Transverse colon (tissue), 4 donors: ENCODE results near the gene CNTN1.

Experiments
- POLR2A ChIP-seq: fragments of 450-650 bp; IDR thresholded peaks from one replicate; pipeline ENCODE4 v1.6.1; 2016; ENCODE audit warnings: antibody characterized with exemption, mild to moderate bottlenecking, moderate library complexity
- POLR2AphosphoS5 ChIP-seq, 3 donors: sonication (generic); formaldehyde crosslinking; IDR thresholded peaks; one replicate each; pipeline ENCODE4 v1.6.1; 2016; ENCODE audit warnings: antibody characterized with exemption in 3 of 3
- TF ChIP-seq, protein P1 (sequence below), 5 experiments: fragments of 200-600 bp in 3 of 5; fragments of 450-650 bp in 2 of 5; sonication (generic) in 3 of 5; IDR thresholded peaks; 1 replicate in 2 of 5; 2 replicates in 3 of 5; pipeline ENCODE4 v1.5.1; 2016 to 2017; ENCODE audit warnings: antibody characterized with exemption in 5 of 5, inconsistent platforms in 3 of 5, mild to moderate bottlenecking in 2 of 5, moderate library complexity in 1 of 5

DNA sequence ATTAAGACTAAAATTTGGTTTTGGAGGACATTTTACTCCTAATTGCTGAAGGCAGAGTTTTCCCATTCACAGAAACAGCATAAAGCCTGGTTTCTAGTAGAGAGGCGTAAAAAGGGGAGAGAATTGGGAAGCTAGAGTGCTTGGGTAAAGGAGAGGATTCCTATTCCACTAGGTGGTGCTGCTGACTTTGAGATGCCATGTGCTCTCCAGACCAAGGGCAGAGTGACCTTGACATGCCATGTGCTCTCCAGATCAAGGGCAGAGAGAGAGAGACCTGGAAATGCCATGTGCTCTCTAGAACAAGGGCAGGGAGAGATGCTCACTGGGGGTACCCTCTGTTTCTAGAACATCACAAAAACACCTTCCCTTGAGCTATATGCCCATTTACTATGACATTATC, 319.7 kb downstream of the CNTN1 start:
- TF ChIP-seq POLR2AphosphoS5 (IDR thresholded peaks at IDR 0.05) (no peak), POLR2A (no peak)
- TF ChIP-seq, protein P1, sequence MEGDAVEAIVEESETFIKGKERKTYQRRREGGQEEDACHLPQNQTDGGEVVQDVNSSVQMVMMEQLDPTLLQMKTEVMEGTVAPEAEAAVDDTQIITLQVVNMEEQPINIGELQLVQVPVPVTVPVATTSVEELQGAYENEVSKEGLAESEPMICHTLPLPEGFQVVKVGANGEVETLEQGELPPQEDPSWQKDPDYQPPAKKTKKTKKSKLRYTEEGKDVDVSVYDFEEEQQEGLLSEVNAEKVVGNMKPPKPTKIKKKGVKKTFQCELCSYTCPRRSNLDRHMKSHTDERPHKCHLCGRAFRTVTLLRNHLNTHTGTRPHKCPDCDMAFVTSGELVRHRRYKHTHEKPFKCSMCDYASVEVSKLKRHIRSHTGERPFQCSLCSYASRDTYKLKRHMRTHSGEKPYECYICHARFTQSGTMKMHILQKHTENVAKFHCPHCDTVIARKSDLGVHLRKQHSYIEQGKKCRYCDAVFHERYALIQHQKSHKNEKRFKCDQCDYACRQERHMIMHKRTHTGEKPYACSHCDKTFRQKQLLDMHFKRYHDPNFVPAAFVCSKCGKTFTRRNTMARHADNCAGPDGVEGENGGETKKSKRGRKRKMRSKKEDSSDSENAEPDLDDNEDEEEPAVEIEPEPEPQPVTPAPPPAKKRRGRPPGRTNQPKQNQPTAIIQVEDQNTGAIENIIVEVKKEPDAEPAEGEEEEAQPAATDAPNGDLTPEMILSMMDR (IDR thresholded peaks at IDR 0.05), result peak in 1 of 5 experiments; percentile 15
